Lung (tissue), 12 donors: ENCODE results near the gene ESRRB. TPM values are rescaled to one million over a fixed set of nuclear protein-coding genes. Genes with fewer than 3 reads are reported as not detected.
A peak's percentile ranks its signal among the peaks of the same experiment; 100 is the strongest.

ENCODE experiments used
- ATAC-seq: fragments of 200-7000 bp; cut with Tn5 transposase; one replicate; pipeline ENCODE4 v1.9.1; 2020; ENCODE audit warnings: moderate number of reproducible peaks; ENCODE audit not compliant: insufficient read depth, low FRiP score
- DNase-seq, 3 donors: peaks; one replicate each; pipeline ENCODE4 v3.0.0-alpha.2; 2013 to 2017
- H3K27ac ChIP-seq, 2 donors: one replicate each; pipeline ENCODE4 v1.5.1; 2013; ENCODE audit warnings: mild to moderate bottlenecking in 2 of 2, moderate library complexity in 2 of 2, control low read depth in 1 of 2, inconsistent platforms in 1 of 2, low read depth in 1 of 2, low read length in 1 of 2
- H3K27me3 ChIP-seq, 3 donors: one replicate each; pipeline ENCODE4 v1.5.1; 2013; ENCODE audit warnings: low read length in 2 of 3; ENCODE audit not compliant: control insufficient read depth in 3 of 3, insufficient read depth in 3 of 3
- H3K36me3 ChIP-seq, 4 donors: one replicate each; pipeline ENCODE4 v1.5.1; 2013; ENCODE audit warnings: low read length in 4 of 4, mild to moderate bottlenecking in 1 of 4, moderate library complexity in 1 of 4; ENCODE audit not compliant: control insufficient read depth in 4 of 4, insufficient read depth in 4 of 4
- H3K4me1 ChIP-seq, 5 donors: one replicate each; pipeline ENCODE4 v1.5.1; 2013; ENCODE audit warnings: low read length in 5 of 5, mild to moderate bottlenecking in 2 of 5, moderate library complexity in 1 of 5; ENCODE audit not compliant: control insufficient read depth in 5 of 5, insufficient read depth in 5 of 5
- H3K4me3 ChIP-seq: one replicate; pipeline ENCODE4 v1.5.1; 2013; ENCODE audit warnings: mild to moderate bottlenecking, control low read depth, moderate library complexity
- H3K9ac ChIP-seq, 2 donors: one replicate each; pipeline ENCODE4 v1.5.1; 2013; ENCODE audit warnings: low read length in 2 of 2, control low read depth in 1 of 2; ENCODE audit not compliant: insufficient read depth in 1 of 2
- H3K9me3 ChIP-seq, 4 donors: one replicate each; pipeline ENCODE4 v1.5.1; 2013; ENCODE audit warnings: low read length in 3 of 4, mild to moderate bottlenecking in 1 of 4, moderate library complexity in 1 of 4; ENCODE audit not compliant: control insufficient read depth in 4 of 4, insufficient read depth in 3 of 4
- CTCF ChIP-seq: IDR thresholded peaks from 2 replicates; pipeline ENCODE4 v1.5.1; 2012; ENCODE audit warnings: mild to moderate bottlenecking; ENCODE audit errors: control extremely low read depth, extremely low read depth
- WGBS, 2 donors: extraction: QIAGEN DNeasy Blood & Tissue Kit; methylation state at CpG; one replicate each; pipeline ENCODE4 v1.1.7; 2013; 5-methylcytosine and 5-hydroxymethylcytosine counted together
- polyA plus RNA-seq, 2 donors: library from polyadenylated mRNA; stranded (reverse); fragments of 200-250 nt; gene quantifications; one replicate each; pipeline ENCODE4 v1.2.1, GENCODE V29; 2013
- total RNA-seq, 2 donors: library from RNA; depleted of rRNA in 1 of 2; stranded (reverse); fragments of >200 nt in 1 of 2; gene quantifications; one replicate each; pipeline ENCODE4 v1.2.1, GENCODE V29; 2014 to 2021
- donor health status: control.
- donor health status: control.
- donor health status: Bipolar disorder and iron deficiency.
- donor health status: healthy.
- donor health status: DM: yes; HTN: yes; CAD: no.

The ESRRB gene
- total and polyA plus RNA-seq, 4 donors = 0.02 to 0.26 (median 0.18) TPM

- WGBS, 2 donors = 51 to 60% methylated on average over 6 of the region's 6 CpGs
- DNase-seq = peak in 2 of 3 donors; percentile 33 to 40
- H3K27me3 ChIP-seq = no peaks in the 10 kb centered on the region
- no peak for ATAC-seq
- no peak overlapping the region for H3K9ac ChIP-seq
- TF ChIP-seq CTCF = no peak
- H3K4me1 ChIP-seq = peaks cover 0 to 7% (median 0%) of the 10 kb centered on the region in 5 donors
- no peaks in the 10 kb centered on the region for H3K36me3 ChIP-seq
- H3K4me3 ChIP-seq = no peak overlapping the region
- no peaks in the 10 kb centered on the region for H3K9me3 ChIP-seq
- no peak overlapping the region for H3K27ac ChIP-seq
These were observed 138.5 kb downstream of the ESRRB start for GRCh38 chr14:76514213-76514998.

- DNase-seq (no peak), ATAC-seq (no peak)
- Histone ChIP-seq H3K4me1 (no peaks in the 10 kb centered on the region), H3K36me3 (no peaks in the 10 kb centered on the region), H3K9me3 (peaks cover 0 to 1% (median 0%) of the 10 kb centered on the region in 4 donors), H3K27ac (no peak overlapping the region), H3K9ac (no peak overlapping the region), H3K27me3 (no peaks in the 10 kb centered on the region), H3K4me3 (no peak overlapping the region)
- WGBS, 2 donors = 31 to 46% methylated on average over 3 of the region's 3 CpGs
- TF ChIP-seq CTCF = no peak
These were observed 140.9 kb downstream of the ESRRB start for GRCh38 chr14:76516884-76517283.

GRCh38 chr14:76518366-76518765 lies 142.4 kb downstream of the ESRRB start:
- no peak overlapping the region for H3K27ac ChIP-seq
- peaks cover 0 to 2% (median 0%) of the 10 kb centered on the region in 4 donors for H3K9me3 ChIP-seq
- no peak overlapping the region for H3K9ac ChIP-seq
- 75 to 83% methylated on average over 2 to 4 of the region's 4 CpGs for WGBS, 2 donors
- no peak for ATAC-seq
- H3K4me1 ChIP-seq = no peaks in the 10 kb centered on the region
- no peaks in the 10 kb centered on the region for H3K27me3 ChIP-seq
- no peak overlapping the region for H3K4me3 ChIP-seq
- no peak for TF ChIP-seq CTCF
- no peaks in the 10 kb centered on the region for H3K36me3 ChIP-seq
- DNase-seq = no peak
